ENCODE data around the gene INA.
A peak's percentile ranks its signal among the peaks of the same experiment; 100 is the strongest.

INA gene

DNA sequence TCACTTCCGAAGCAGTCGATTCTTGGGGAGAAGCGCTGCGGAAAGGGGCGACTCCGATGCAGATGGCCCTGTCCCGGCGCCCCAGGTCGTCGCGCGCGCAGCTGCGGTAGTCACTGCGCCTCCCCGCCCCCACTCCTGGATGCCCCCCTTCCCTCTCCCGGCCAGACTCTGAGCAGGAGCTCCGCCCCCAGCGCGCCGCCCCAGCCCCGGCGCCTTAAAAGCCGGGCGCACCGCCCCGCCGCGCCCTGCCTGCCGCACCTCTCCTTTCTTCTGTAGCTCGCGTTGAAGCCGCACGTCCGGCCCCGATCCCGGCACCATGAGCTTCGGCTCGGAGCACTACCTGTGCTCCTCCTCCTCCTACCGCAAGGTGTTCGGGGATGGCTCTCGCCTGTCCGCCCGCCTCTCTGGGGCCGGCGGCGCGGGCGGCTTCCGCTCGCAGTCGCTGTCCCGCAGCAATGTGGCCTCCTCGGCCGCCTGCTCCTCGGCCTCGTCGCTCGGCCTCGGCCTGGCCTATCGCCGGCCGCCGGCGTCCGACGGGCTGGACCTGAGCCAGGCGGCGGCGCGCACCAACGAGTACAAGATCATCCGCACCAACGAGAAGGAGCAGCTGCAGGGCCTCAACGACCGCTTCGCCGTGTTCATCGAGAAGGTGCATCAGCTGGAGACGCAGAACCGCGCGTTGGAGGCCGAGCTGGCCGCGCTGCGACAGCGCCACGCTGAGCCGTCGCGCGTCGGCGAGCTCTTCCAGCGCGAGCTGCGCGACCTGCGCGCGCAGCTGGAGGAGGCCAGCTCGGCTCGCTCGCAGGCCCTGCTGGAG is at the start of gene INA:
TSS of gene INA (plus strand) at position 243 of the 817 bp plus-strand sequence. CDS start at position 317, 74 bp downstream.
- peaks cover 17% of the 10 kb centered on the region for H3K27me3 ChIP-seq (ENCODE audit: control insufficient read depth, insufficient read depth, low read length)
- TF ChIP-seq, protein P1, sequence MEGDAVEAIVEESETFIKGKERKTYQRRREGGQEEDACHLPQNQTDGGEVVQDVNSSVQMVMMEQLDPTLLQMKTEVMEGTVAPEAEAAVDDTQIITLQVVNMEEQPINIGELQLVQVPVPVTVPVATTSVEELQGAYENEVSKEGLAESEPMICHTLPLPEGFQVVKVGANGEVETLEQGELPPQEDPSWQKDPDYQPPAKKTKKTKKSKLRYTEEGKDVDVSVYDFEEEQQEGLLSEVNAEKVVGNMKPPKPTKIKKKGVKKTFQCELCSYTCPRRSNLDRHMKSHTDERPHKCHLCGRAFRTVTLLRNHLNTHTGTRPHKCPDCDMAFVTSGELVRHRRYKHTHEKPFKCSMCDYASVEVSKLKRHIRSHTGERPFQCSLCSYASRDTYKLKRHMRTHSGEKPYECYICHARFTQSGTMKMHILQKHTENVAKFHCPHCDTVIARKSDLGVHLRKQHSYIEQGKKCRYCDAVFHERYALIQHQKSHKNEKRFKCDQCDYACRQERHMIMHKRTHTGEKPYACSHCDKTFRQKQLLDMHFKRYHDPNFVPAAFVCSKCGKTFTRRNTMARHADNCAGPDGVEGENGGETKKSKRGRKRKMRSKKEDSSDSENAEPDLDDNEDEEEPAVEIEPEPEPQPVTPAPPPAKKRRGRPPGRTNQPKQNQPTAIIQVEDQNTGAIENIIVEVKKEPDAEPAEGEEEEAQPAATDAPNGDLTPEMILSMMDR (IDR thresholded peaks at IDR 0.05): peak; percentile 33
- H3K9ac ChIP-seq: peak within 1 kb of the TSS; percentile 24

DNA sequence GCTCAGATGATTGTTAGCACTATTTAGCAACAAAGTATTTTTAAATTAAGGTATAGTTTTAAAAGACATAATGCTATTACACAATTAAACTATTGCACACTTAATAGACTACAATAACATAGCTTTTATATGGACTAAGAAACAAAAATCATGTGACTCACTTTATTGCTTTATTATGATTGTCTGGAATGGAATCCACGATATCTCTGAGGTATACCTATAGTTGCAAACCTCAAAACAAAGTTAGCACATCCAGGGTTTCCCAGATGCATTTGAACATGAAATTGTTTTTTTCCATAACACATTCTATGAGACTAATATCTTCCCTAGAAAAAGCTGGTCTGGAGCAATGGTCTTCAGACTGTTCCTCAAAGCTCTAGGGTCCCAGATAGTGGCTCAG is 49.5 kb upstream of the INA start:
- Histone ChIP-seq H2AFZ (no peak overlapping the region), H3K4me2 (ENCODE audit: low read length) (no peak overlapping the region), H3K79me2 (no peaks in the 10 kb centered on the region), H3K27ac (no peak overlapping the region), H3K4me3 (ENCODE audit: low read depth, low read length) (no peak overlapping the region), H3K9me3 (ENCODE audit: control insufficient read depth, low read length) (no peaks in the 10 kb centered on the region), H3K9ac (no peak overlapping the region), H3K27me3 (ENCODE audit: control insufficient read depth, insufficient read depth, low read length) (no peaks in the 10 kb centered on the region), H3K36me3 (ENCODE audit: control insufficient read depth, insufficient read depth, low read length) (no peaks in the 10 kb centered on the region), H3K4me1 (no peaks in the 10 kb centered on the region)
- TF ChIP-seq, protein P1 (IDR thresholded peaks at IDR 0.05): no peak

More for the DNA sequence above, at the start of gene INA:
- Histone ChIP-seq H3K9me3 (ENCODE audit: control insufficient read depth, low read length) (no peaks in the 10 kb centered on the region), H3K4me2 (ENCODE audit: low read length) (peak within 1 kb of the TSS; percentile 28), H3K4me1 (peaks cover 25% of the 10 kb centered on the region), H3K79me2 (peaks cover 5% of the 10 kb centered on the region), H3K27ac (peak within 1 kb of the TSS; percentile 82), H3K4me3 (ENCODE audit: low read depth, low read length) (no peak within 1 kb of the TSS), H2AFZ (peak within 1 kb of the TSS; percentile 95), H3K36me3 (ENCODE audit: control insufficient read depth, insufficient read depth, low read length) (no peaks in the 10 kb centered on the region)

DNA sequence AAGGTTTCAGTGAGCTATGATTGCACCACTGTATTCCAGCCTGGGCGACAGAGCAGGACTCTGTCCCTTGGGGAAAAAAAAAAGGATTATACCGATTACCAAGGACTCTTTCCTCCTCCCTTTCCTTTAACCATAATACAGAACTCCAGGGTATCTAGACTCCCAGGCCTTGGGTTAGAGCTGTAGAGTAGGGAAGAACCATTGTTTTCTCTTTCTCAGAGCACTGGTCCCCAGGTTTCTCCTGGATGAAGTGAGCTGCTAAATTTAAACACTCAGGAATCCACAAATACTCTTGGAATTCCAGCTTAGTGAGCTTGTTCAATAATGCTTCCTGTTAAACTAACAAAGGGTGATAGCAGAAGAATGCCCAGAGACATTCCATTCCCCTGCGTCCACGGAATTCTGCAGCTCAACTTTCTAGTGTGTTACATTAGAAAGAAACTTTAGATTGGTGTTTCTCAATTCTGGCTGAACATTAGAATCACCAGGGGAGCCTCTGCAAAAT is 45.8 kb upstream of the INA start:
- Histone ChIP-seq H2AFZ (no peak overlapping the region), H3K27me3 (ENCODE audit: control insufficient read depth, insufficient read depth, low read length) (no peaks in the 10 kb centered on the region), H3K36me3 (ENCODE audit: control insufficient read depth, insufficient read depth, low read length) (no peaks in the 10 kb centered on the region), H3K9ac (no peak overlapping the region), H3K4me3 (ENCODE audit: low read depth, low read length) (no peak overlapping the region), H3K4me2 (ENCODE audit: low read length) (no peak overlapping the region), H3K9me3 (ENCODE audit: control insufficient read depth, low read length) (no peaks in the 10 kb centered on the region), H3K4me1 (no peaks in the 10 kb centered on the region), H3K79me2 (no peaks in the 10 kb centered on the region), H3K27ac (no peak overlapping the region)
- TF ChIP-seq, protein P1 (IDR thresholded peaks at IDR 0.05): no peak

DNA sequence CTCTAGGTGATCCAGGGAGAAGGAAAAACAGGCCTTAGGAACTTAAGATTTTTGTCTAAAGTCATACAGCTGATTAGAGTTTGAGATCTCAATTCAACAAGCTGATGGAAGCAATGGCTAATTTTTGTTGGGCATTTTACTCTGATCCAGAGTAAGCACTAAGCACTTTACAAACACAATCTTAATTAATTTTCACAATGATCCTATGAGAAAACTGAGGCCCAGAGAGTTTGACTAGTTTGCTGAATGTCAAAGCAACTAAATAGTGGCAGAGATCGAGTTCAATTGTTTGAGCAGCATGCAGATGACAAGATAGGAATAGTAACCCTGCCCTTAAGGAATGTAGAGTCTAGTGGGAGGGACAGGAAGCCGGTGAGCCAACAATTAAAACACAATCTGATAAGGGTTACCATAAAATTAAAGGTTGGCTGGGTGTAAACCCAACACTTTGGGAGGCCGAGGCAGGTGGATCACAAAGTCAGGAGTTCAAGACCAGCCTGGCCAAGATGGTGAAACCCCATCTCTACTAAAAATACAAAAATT is 44.7 kb upstream of the INA start:
- H3K9me3 ChIP-seq (ENCODE audit: control insufficient read depth, low read length): no peaks in the 10 kb centered on the region
- H3K79me2 ChIP-seq: no peaks in the 10 kb centered on the region
- TF ChIP-seq, protein P1 (IDR thresholded peaks at IDR 0.05): no peak
- H2AFZ ChIP-seq: peak overlapping the region; percentile 20
- no peaks in the 10 kb centered on the region for H3K4me1 ChIP-seq
- H3K27ac ChIP-seq: no peak overlapping the region
- H3K9ac ChIP-seq: no peak overlapping the region
- H3K4me2 ChIP-seq (ENCODE audit: low read length): no peak overlapping the region
- H3K27me3 ChIP-seq (ENCODE audit: control insufficient read depth, insufficient read depth, low read length): no peaks in the 10 kb centered on the region
- H3K4me3 ChIP-seq (ENCODE audit: low read depth, low read length): no peak overlapping the region
- H3K36me3 ChIP-seq (ENCODE audit: control insufficient read depth, insufficient read depth, low read length): no peaks in the 10 kb centered on the region

Measured in parathyroid adenoma (tissue), 2 donors.